Prostate gland (tissue), 2 donors: ENCODE results near the gene TRAF3.

Experiments
- POLR2A ChIP-seq: fragments of 450-650 bp; IDR thresholded peaks from one replicate; pipeline ENCODE4 v1.6.1; 2016; ENCODE audit warnings: antibody characterized with exemption, mild to moderate bottlenecking
- TF ChIP-seq, protein P1 (sequence below), 4 experiments: fragments of 200-600 bp in 2 of 4; fragments of 450-650 bp in 2 of 4; sonication (generic) in 2 of 4; IDR thresholded peaks; 1 replicate in 3 of 4; 2 replicates in 1 of 4; pipeline ENCODE4 v1.5.1; 2016 to 2019; ENCODE audit warnings: antibody characterized with exemption in 4 of 4, mild to moderate bottlenecking in 2 of 4, moderate library complexity in 2 of 4

- TF ChIP-seq POLR2A = no peak
- TF ChIP-seq, protein P1, sequence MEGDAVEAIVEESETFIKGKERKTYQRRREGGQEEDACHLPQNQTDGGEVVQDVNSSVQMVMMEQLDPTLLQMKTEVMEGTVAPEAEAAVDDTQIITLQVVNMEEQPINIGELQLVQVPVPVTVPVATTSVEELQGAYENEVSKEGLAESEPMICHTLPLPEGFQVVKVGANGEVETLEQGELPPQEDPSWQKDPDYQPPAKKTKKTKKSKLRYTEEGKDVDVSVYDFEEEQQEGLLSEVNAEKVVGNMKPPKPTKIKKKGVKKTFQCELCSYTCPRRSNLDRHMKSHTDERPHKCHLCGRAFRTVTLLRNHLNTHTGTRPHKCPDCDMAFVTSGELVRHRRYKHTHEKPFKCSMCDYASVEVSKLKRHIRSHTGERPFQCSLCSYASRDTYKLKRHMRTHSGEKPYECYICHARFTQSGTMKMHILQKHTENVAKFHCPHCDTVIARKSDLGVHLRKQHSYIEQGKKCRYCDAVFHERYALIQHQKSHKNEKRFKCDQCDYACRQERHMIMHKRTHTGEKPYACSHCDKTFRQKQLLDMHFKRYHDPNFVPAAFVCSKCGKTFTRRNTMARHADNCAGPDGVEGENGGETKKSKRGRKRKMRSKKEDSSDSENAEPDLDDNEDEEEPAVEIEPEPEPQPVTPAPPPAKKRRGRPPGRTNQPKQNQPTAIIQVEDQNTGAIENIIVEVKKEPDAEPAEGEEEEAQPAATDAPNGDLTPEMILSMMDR (IDR thresholded peaks at IDR 0.05) = no peak
These were observed 50.5 kb downstream of the TRAF3 start for GRCh38 chr14:102827716-102828115.
